CD14-positive monocyte (primary cell): ENCODE data around the gene CGRRF1. TPM values are rescaled to one million over a fixed set of nuclear protein-coding genes. Genes with fewer than 3 reads are reported as not detected.

Experiments
- DNase-seq, 3 donors: peaks; one replicate each; pipeline ENCODE4 v3.0.0-alpha.2; 2011 to 2022
- H2AFZ ChIP-seq: 2 replicates; pipeline ENCODE4 v1.6.0; 2012; ENCODE audit warnings: mild to moderate bottlenecking, low read depth, low read length, inconsistent platforms; ENCODE audit not compliant: insufficient read depth, poor library complexity, severe bottlenecking
- H3K27ac ChIP-seq, 2 donors: 1 replicate in 1 of 2; 2 replicates in 1 of 2; pipeline ENCODE4 v1.5.1; 2012 to 2013; ENCODE audit warnings: low read length in 2 of 2, control low read depth in 1 of 2, inconsistent platforms in 1 of 2, low read depth in 1 of 2, mild to moderate bottlenecking in 1 of 2
- H3K27me3 ChIP-seq, 2 donors: one replicate each; pipeline versions ENCODE4 v1.6.0 to v1.6.1; 2011 to 2013; ENCODE audit warnings: low read length in 2 of 2; ENCODE audit not compliant: control insufficient read depth in 2 of 2, insufficient read depth in 2 of 2
- H3K36me3 ChIP-seq, 2 donors: replicated peaks in 1 of 2; 1 replicate in 1 of 2; 2 replicates in 1 of 2; pipeline versions ENCODE4 v1.5.1 to v1.6.1; 2012 to 2013; ENCODE audit warnings: low read length in 2 of 2, control low read depth in 1 of 2, inconsistent platforms in 1 of 2, mild to moderate bottlenecking in 1 of 2; ENCODE audit not compliant: insufficient read depth in 2 of 2, control insufficient read depth in 1 of 2
- H3K4me1 ChIP-seq, 2 donors: 1 replicate in 1 of 2; 2 replicates in 1 of 2; pipeline versions ENCODE4 v1.5.1 to v1.6.1; 2012 to 2013; ENCODE audit warnings: low read length in 2 of 2, control low read depth in 1 of 2, inconsistent platforms in 1 of 2, mild to moderate bottlenecking in 1 of 2, moderate library complexity in 1 of 2; ENCODE audit not compliant: insufficient read depth in 2 of 2, control insufficient read depth in 1 of 2
- H3K4me2 ChIP-seq: replicated peaks from 2 replicates; pipeline ENCODE3; 2012; ENCODE audit warnings: low read length, moderate library complexity, mild to moderate bottlenecking; ENCODE audit not compliant: poor library complexity, severe bottlenecking; ENCODE audit errors: extremely low read depth
- H3K4me3 ChIP-seq, 3 experiments: fragments of 200-600 bp in 1 of 3; sonication (generic) in 1 of 3; replicated peaks in 1 of 3; 1 replicate in 2 of 3; 2 replicates in 1 of 3; pipeline ENCODE4 v1.5.1; 2011 to 2013; ENCODE audit warnings: low read length in 3 of 3, mild to moderate bottlenecking in 3 of 3, control low read depth in 2 of 3, low read depth in 2 of 3, inconsistent platforms in 1 of 3, moderate library complexity in 1 of 3
- H3K79me2 ChIP-seq: 2 replicates; pipeline ENCODE4 v1.6.0; 2012; ENCODE audit warnings: mild to moderate bottlenecking, control low read depth, inconsistent platforms, low read length, moderate library complexity; ENCODE audit not compliant: insufficient read depth
- H3K9ac ChIP-seq: 2 replicates; pipeline ENCODE4 v1.6.0; 2017; ENCODE audit warnings: low read length, mild to moderate bottlenecking; ENCODE audit not compliant: insufficient read depth, poor library complexity, severe bottlenecking
- H3K9me3 ChIP-seq, 2 donors: replicated peaks in 1 of 2; 1 replicate in 1 of 2; 2 replicates in 1 of 2; pipeline versions ENCODE4 v1.5.1 to v1.6.1; 2012 to 2013; ENCODE audit warnings: low read length in 2 of 2, control low read depth in 1 of 2; ENCODE audit not compliant: control insufficient read depth in 1 of 2, insufficient read depth in 1 of 2
- H4K20me1 ChIP-seq: 2 replicates; pipeline ENCODE4 v1.6.0; 2012; ENCODE audit warnings: mild to moderate bottlenecking, low read length, control low read depth, moderate library complexity; ENCODE audit not compliant: insufficient read depth
- H3K27ac Mint-ChIP-seq, 7 donors: one replicate each; pipeline ENCODE4 v1.8.0; 2020; ENCODE audit warnings: mild to moderate bottlenecking in 7 of 7, mixed read lengths in 7 of 7, moderate library complexity in 6 of 7, inconsistent platforms in 2 of 7
- H3K27me3 Mint-ChIP-seq, 3 donors: one replicate each; pipeline ENCODE4 v1.8.0; 2021 to 2022; ENCODE audit warnings: low read depth in 3 of 3, mild to moderate bottlenecking in 3 of 3, mixed read lengths in 3 of 3, moderate library complexity in 3 of 3, inconsistent platforms in 1 of 3
- H3K36me3 Mint-ChIP-seq, 2 donors: one replicate each; pipeline ENCODE4 v1.8.0; 2020; ENCODE audit warnings: mixed read lengths in 2 of 2, inconsistent platforms in 1 of 2, mild to moderate bottlenecking in 1 of 2
- H3K4me1 Mint-ChIP-seq: one replicate; pipeline ENCODE4 v1.8.0; 2020; ENCODE audit warnings: mild to moderate bottlenecking, mixed read lengths
- H3K4me3 Mint-ChIP-seq, 2 donors: one replicate each; pipeline ENCODE4 v1.8.0; 2020; ENCODE audit warnings: mild to moderate bottlenecking in 2 of 2, mixed read lengths in 2 of 2, moderate library complexity in 1 of 2
- H3K9me3 Mint-ChIP-seq, 7 donors: one replicate each; pipeline ENCODE4 v1.8.0; 2020 to 2022; ENCODE audit warnings: mixed read lengths in 7 of 7, mild to moderate bottlenecking in 6 of 7, moderate library complexity in 6 of 7, inconsistent platforms in 2 of 7
- WGBS: methylation state at CpG from one replicate; pipeline ENCODE4 v1.1.5; 2013; ENCODE audit warnings: missing lambda C conversion rate; ENCODE audit not compliant: insufficient coverage; 5-methylcytosine and 5-hydroxymethylcytosine counted together
- intact Hi-C, 2 donors: fragments of 100-400 bp; cut with micrococcal nuclease; formaldehyde crosslinking; loops; one replicate each; pipeline versions ENCODE4 v1.15.0 to v1.15.1; 2023
- polyA plus RNA-seq, 3 donors: library from polyadenylated mRNA; depleted of rRNA in 1 of 3; unstranded in 2 of 3; stranded (reverse) in 1 of 3; fragments of 300-500 nt in 2 of 3; fragments of >200 nt in 1 of 3; fragmentation: Illumina TruSeq in 2 of 3; gene quantifications; 1 replicate in 2 of 3; 2 replicates in 1 of 3; pipeline ENCODE4 v1.2.3, GENCODE V29; 2012 to 2021
- TF ChIP-seq, protein P1 (sequence below): fragments of 200-600 bp; IDR thresholded peaks from one replicate; pipeline ENCODE4 v1.8.0; 2022; ENCODE audit warnings: antibody characterized with exemption, mild to moderate bottlenecking

The CGRRF1 gene
- polyA plus RNA-seq, 3 donors: 5.8 to 19.4 (median 18.6) TPM

DNA sequence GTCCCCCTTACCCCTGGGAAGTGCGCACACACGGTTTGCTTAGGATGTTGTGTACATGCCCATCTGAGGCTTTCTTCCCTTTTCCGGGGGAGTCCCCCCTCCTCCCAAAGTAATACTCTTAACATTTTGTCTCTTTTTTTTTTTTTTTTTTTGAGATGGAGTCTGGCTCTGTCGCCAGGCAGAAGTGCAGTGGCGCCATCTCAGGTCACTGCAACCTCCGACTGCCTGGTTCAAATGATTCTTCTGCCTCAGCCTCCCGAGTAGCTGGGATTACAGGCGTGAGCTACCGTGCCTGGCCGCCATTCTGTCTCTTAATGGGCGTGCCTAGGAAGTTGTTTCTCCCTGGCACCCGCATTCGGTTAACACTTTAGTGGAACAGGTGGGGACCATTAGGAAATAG is 16.4 kb upstream of the CGRRF1 start:
- H4K20me1 ChIP-seq: no peaks in the 10 kb centered on the region
- H3K36me3 ChIP-seq: no peaks in the 10 kb centered on the region
- H3K4me1 ChIP-seq: peaks cover 17 to 19% of the 10 kb centered on the region in 2 donors
- Mint-ChIP-seq H3K9me3 (peaks cover 0 to 2% (median 0%) of the 10 kb centered on the region in 7 donors), H3K4me1 (peaks cover 25% of the 10 kb centered on the region), H3K4me3 (no peak overlapping the region), H3K27me3 (peaks cover 0 to 2% (median 0%) of the 10 kb centered on the region in 3 donors), H3K27ac (peak overlapping the region in 1 of 7 donors; percentile 10), H3K36me3 (no peaks in the 10 kb centered on the region)
- intact Hi-C loops: no loop called here
- H3K27ac ChIP-seq: no peak overlapping the region
- no peak overlapping the region for H2AFZ ChIP-seq
- DNase-seq: no peak
- 87% methylated on average over 8 of the region's 13 CpGs for WGBS
- no peak overlapping the region for H3K4me2 ChIP-seq
- TF ChIP-seq, protein P1, sequence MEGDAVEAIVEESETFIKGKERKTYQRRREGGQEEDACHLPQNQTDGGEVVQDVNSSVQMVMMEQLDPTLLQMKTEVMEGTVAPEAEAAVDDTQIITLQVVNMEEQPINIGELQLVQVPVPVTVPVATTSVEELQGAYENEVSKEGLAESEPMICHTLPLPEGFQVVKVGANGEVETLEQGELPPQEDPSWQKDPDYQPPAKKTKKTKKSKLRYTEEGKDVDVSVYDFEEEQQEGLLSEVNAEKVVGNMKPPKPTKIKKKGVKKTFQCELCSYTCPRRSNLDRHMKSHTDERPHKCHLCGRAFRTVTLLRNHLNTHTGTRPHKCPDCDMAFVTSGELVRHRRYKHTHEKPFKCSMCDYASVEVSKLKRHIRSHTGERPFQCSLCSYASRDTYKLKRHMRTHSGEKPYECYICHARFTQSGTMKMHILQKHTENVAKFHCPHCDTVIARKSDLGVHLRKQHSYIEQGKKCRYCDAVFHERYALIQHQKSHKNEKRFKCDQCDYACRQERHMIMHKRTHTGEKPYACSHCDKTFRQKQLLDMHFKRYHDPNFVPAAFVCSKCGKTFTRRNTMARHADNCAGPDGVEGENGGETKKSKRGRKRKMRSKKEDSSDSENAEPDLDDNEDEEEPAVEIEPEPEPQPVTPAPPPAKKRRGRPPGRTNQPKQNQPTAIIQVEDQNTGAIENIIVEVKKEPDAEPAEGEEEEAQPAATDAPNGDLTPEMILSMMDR: no peak
- no peaks in the 10 kb centered on the region for H3K9me3 ChIP-seq
- no peak overlapping the region for H3K4me3 ChIP-seq
- H3K27me3 ChIP-seq: no peaks in the 10 kb centered on the region
- no peak overlapping the region for H3K9ac ChIP-seq
- H3K79me2 ChIP-seq: peaks cover 15% of the 10 kb centered on the region

DNA sequence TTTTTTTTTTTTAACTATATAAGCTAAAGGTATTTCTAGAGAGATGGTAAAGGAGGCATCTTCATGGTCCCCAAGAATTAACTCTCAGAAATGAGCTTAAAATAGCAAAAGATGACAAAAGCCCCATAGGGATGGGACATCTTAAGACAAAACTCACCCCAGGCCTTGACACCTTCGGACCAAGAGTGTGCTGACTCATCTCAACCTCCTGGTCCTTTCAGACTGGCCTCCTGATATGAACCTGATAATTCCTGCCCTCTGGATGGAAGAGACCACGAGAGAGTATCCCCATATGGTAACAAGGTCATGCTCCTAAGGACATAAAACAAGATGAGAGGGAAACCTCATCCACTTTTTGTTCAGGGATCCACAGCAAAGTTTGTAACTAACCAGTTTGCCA is 12.5 kb upstream of the CGRRF1 start:
- H3K9me3 Mint-ChIP-seq: peaks cover 0 to 4% (median 1%) of the 10 kb centered on the region in 7 donors

More for the DNA sequence above, 12.5 kb upstream of the CGRRF1 start:
- no peak overlapping the region for H3K4me3 ChIP-seq
- intact Hi-C loops: no loop called here
- H3K9me3 ChIP-seq: no peaks in the 10 kb centered on the region
- H3K36me3 ChIP-seq: no peaks in the 10 kb centered on the region
- TF ChIP-seq, protein P1: no peak
- H4K20me1 ChIP-seq: no peaks in the 10 kb centered on the region
- peaks cover 0 to 5% (median 2%) of the 10 kb centered on the region in 3 donors for H3K27me3 Mint-ChIP-seq
- H3K4me1 ChIP-seq: peaks cover 16 to 22% of the 10 kb centered on the region in 2 donors
- DNase-seq: no peak
- no peaks in the 10 kb centered on the region for H3K79me2 ChIP-seq
- no peaks in the 10 kb centered on the region for H3K36me3 Mint-ChIP-seq
- H3K4me3 Mint-ChIP-seq: no peak overlapping the region
- 100% methylated on average over 2 of the region's 2 CpGs for WGBS
- H3K9ac ChIP-seq: no peak overlapping the region
- peaks cover 24% of the 10 kb centered on the region for H3K4me1 Mint-ChIP-seq
- H3K27ac ChIP-seq: no peak overlapping the region
- no peak overlapping the region for H2AFZ ChIP-seq
- H3K4me2 ChIP-seq: no peak overlapping the region
- no peak overlapping the region for H3K27ac Mint-ChIP-seq
- H3K27me3 ChIP-seq: no peaks in the 10 kb centered on the region
